Parathyroid adenoma (tissue), 2 donors: ENCODE data around the gene ZSWIM7.

ENCODE experiments used
- H2AFZ ChIP-seq: fragments of 300-600 bp; sonication (generic); one replicate; pipeline ENCODE4 v1.7.0; 2017; ENCODE audit warnings: antibody characterized with exemption, mild to moderate bottlenecking
- H3K27ac ChIP-seq: fragments of 300-600 bp; sonication (generic); one replicate; pipeline ENCODE4 v1.7.0; 2017
- H3K27me3 ChIP-seq: fragments of 300-600 bp; sonication (generic); one replicate; pipeline ENCODE4 v1.7.0; 2017; ENCODE audit warnings: low read length; ENCODE audit not compliant: control insufficient read depth, insufficient read depth
- H3K36me3 ChIP-seq: fragments of 300-600 bp; sonication (generic); one replicate; pipeline ENCODE4 v1.7.0; 2017; ENCODE audit warnings: low read length; ENCODE audit not compliant: control insufficient read depth, insufficient read depth
- H3K4me1 ChIP-seq: fragments of 300-600 bp; sonication (generic); one replicate; pipeline ENCODE4 v1.7.0; 2017; ENCODE audit warnings: control low read depth
- H3K4me2 ChIP-seq: fragments of 300-600 bp; sonication (generic); one replicate; pipeline ENCODE4 v1.7.0; 2017; ENCODE audit warnings: low read length
- H3K4me3 ChIP-seq: fragments of 300-600 bp; sonication (generic); one replicate; pipeline ENCODE4 v1.7.0; 2017; ENCODE audit warnings: low read depth, low read length
- H3K79me2 ChIP-seq: fragments of 300-600 bp; sonication (generic); one replicate; pipeline ENCODE4 v1.7.0; 2017; ENCODE audit warnings: control low read depth
- H3K9ac ChIP-seq: fragments of 300-600 bp; sonication (generic); one replicate; pipeline ENCODE4 v1.7.0; 2017; ENCODE audit warnings: mild to moderate bottlenecking
- H3K9me3 ChIP-seq: fragments of 300-600 bp; sonication (generic); one replicate; pipeline ENCODE4 v1.7.0; 2017; ENCODE audit warnings: low read length; ENCODE audit not compliant: control insufficient read depth
- TF ChIP-seq, protein P1 (sequence below): fragments of 300-600 bp; sonication (generic); IDR thresholded peaks from one replicate; pipeline ENCODE4 v1.7.0; 2017; ENCODE audit warnings: antibody characterized with exemption, mild to moderate bottlenecking
- donor health status: primary hyperparathyroidism.

The ZSWIM7 gene

DNA sequence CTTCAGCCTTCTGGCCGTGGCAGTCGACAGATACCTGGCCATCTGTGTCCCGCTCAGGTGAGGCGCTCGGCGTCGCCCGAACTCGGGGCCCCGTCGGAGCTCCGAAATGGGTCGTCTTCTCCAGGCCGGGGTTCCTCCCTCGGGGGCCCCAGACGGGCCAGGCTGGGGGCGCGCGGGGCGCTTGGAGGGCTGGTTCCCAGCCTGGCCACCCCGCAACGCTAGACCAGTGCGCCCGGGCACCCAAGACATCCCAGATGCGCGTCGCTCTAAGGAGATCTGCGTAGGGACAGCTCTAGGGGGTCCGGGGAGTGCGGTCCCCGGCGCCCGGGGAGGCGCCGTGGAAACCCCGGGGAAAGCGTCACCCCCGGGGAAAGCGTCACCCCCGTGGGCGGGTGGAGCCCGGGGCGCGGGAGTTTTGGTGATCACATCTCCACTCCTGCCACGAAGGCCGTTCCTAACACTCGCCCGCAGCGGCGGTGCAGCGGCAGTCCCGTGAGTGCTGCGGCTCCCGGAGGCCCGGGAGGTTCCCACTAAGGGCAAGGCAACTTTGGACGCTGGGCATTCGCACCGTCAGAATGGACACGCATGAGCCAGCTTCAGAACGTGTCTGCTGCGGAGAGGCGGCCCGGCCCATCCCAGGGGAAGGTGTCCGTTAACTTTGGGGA lies 53.8 kb downstream of the ZSWIM7 start:
- Histone ChIP-seq H3K36me3 (no peaks in the 10 kb centered on the region), H3K9me3 (no peaks in the 10 kb centered on the region), H3K4me1 (no peaks in the 10 kb centered on the region), H3K27me3 (no peaks in the 10 kb centered on the region), H3K79me2 (no peaks in the 10 kb centered on the region), H2AFZ (peak overlapping the region; percentile 91), H3K9ac (no peak overlapping the region), H3K27ac (no peak overlapping the region), H3K4me2 (peak overlapping the region; percentile 91), H3K4me3 (peak overlapping the region; percentile 23)
- TF ChIP-seq, protein P1, sequence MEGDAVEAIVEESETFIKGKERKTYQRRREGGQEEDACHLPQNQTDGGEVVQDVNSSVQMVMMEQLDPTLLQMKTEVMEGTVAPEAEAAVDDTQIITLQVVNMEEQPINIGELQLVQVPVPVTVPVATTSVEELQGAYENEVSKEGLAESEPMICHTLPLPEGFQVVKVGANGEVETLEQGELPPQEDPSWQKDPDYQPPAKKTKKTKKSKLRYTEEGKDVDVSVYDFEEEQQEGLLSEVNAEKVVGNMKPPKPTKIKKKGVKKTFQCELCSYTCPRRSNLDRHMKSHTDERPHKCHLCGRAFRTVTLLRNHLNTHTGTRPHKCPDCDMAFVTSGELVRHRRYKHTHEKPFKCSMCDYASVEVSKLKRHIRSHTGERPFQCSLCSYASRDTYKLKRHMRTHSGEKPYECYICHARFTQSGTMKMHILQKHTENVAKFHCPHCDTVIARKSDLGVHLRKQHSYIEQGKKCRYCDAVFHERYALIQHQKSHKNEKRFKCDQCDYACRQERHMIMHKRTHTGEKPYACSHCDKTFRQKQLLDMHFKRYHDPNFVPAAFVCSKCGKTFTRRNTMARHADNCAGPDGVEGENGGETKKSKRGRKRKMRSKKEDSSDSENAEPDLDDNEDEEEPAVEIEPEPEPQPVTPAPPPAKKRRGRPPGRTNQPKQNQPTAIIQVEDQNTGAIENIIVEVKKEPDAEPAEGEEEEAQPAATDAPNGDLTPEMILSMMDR = no peak

DNA sequence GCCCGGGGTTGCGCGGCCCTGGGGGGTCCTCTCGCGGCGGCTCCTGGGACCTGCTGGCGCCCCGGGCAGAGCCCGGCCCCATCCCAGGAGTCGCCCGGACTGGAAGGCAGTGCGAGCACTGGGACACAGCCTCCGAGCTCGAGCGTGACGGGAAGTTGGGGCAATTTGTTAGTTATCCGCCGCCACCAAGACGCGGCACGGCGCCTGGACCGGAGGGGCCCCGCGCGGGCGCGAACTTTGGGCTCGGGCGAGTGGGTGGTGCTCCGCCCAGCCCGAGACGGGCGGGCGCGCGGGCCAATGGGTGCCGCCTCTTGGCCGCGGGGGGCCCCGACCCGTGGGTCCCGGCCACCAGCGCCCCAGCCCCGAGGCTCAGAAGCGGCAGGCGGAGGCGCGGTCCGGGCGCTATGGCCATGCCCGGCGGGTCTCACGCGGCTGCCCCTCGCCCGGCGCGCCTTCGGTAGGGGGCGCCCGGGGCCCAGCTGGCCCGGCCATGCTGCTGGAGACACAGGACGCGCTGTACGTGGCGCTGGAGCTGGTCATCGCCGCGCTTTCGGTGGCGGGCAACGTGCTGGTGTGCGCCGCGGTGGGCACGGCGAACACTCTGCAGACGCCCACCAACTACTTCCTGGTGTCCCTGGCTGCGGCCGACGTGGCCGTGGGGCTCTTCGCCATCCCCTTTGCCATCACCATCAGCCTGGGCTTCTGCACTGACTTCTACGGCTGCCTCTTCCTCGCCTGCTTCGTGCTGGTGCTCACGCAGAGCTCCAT lies 54.6 kb downstream of the ZSWIM7 start, which contains the start of gene ADORA2B:
TSS of gene ADORA2B (plus strand) at position 372 of the 768 bp plus-strand sequence. CDS start at position 491, 119 bp downstream.
- H3K27ac ChIP-seq = no peak within 1 kb of the TSS
- TF ChIP-seq, protein P1 = peak; percentile 24

DNA sequence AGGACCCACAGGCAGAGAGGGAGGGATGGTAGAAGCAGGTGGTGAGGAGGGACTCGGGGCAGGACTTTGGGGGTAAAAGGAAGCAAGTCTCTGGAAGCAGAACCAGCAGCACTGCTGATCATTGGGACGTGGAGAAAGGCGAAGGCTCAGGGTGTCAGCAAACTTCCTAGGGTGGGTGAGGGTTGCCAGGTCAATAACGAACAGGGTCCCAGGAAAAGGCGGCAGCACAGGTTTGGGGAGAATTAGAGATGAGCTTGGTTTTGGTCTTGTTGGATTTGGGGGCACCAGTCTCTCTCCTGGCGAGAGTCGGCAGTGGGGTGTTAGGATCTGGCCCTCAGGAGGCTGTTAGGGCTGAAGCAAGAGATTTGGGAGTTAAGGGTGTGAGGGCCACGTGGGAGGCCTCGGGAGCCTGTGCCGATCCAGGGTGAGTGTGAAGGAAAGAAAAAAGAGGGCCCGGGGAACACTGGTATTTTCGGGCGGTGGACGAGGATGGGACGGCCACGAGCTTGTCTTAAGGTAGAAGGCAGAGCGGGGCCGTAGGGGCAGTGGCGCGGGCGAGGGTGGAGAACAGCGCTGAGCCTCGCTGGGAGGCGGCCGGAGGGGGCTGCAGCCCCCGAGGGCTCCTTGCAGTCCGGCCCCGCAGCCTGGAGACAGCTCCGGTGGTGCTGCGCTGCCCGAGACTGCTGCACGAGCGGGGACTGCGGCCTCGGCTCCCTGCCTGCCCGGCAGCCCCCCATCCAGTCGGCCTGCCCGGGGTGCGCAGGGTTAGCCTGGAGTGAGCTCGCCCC lies 55.3 kb downstream of the ZSWIM7 start:
- no peaks in the 10 kb centered on the region for H3K79me2 ChIP-seq
- peak overlapping the region; percentile 41 for H3K4me3 ChIP-seq
- H2AFZ ChIP-seq = peak overlapping the region; percentile 91
- H3K4me2 ChIP-seq = peak overlapping the region; percentile 91
- H3K27ac ChIP-seq = no peak overlapping the region
- H3K9me3 ChIP-seq = no peaks in the 10 kb centered on the region
- H3K36me3 ChIP-seq = no peaks in the 10 kb centered on the region
- H3K4me1 ChIP-seq = no peaks in the 10 kb centered on the region
- no peaks in the 10 kb centered on the region for H3K27me3 ChIP-seq
- no peak overlapping the region for H3K9ac ChIP-seq
- TF ChIP-seq, protein P1 = no peak

More for the DNA sequence above, 54.6 kb downstream of the ZSWIM7 start, which contains the start of gene ADORA2B:
- H3K79me2 ChIP-seq = no peaks in the 10 kb centered on the region
- H3K9me3 ChIP-seq = no peaks in the 10 kb centered on the region
- no peaks in the 10 kb centered on the region for H3K36me3 ChIP-seq
- peak within 1 kb of the TSS; percentile 91 for H2AFZ ChIP-seq
- H3K27me3 ChIP-seq = no peaks in the 10 kb centered on the region
- peak within 1 kb of the TSS; percentile 91 for H3K4me2 ChIP-seq
- H3K4me1 ChIP-seq = no peaks in the 10 kb centered on the region
- peak within 1 kb of the TSS; percentile 41 for H3K4me3 ChIP-seq
- H3K9ac ChIP-seq = no peak within 1 kb of the TSS

DNA sequence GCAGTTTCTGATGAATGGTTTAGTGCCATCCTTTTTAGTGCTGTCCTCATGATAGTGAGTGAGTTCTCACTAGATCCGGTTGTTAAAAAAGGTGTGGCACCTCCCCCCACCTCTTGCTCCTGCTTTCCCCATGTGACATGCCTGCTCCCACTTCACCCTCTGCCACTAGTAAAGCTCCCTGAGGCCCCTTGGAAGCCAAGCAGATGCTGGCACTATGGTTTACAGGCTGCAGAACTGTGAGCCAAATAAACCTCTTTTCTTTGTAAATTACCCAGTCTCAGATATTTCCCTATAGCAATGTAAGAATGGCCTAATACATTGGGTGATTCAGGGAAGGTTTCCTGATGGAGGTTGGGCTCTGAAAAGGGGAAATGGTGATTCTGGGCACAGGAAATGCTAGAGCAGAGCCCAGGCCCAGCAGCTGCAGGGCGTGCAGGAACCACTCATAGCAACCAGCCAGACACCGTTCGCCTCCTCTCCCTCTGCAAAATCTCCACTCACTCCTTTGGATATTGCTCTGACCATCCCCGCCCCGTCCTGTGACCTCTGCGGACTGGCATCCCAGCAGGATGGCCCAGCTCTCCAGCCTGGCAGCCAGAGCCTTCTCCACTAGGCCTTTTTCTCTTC lies 57.2 kb downstream of the ZSWIM7 start:
- Histone ChIP-seq H3K27me3 (no peaks in the 10 kb centered on the region), H3K4me1 (no peaks in the 10 kb centered on the region), H2AFZ (no peak overlapping the region), H3K27ac (no peak overlapping the region), H3K79me2 (no peaks in the 10 kb centered on the region), H3K9me3 (no peaks in the 10 kb centered on the region), H3K4me3 (no peak overlapping the region), H3K36me3 (no peaks in the 10 kb centered on the region), H3K9ac (no peak overlapping the region), H3K4me2 (no peak overlapping the region)
- TF ChIP-seq, protein P1 = no peak
